ENCODE data around the gene SYT1.

GRCh38 chr12:79194595-79194994 lies 330.0 kb downstream of the SYT1 start:
- no peak for TF ChIP-seq CTCF (conservative IDR thresholded peaks at IDR 0.05; ENCODE audit: low read length)
- TF ChIP-seq EZH2phosphoT487 (IDR thresholded peaks at IDR 0.05; ENCODE audit: borderline replicate concordance, low read depth, low read length), result no peak

Measured in OCI-LY7 (cell line).